Right lobe of liver (tissue), 4 donors: Measurements from ENCODE around the gene CCNK.

Experiments used
- POLR2A ChIP-seq: fragments of 450-650 bp; IDR thresholded peaks from one replicate; pipeline ENCODE4 v1.6.1; 2017; ENCODE audit warnings: antibody characterized with exemption, mild to moderate bottlenecking
- TF ChIP-seq, protein P1 (sequence below), 4 donors: fragments of 200-600 bp in 3 of 4; fragments of 450-650 bp in 1 of 4; IDR thresholded peaks; one replicate each; pipeline versions ENCODE4 v1.5.1 to v1.8.0; 2016 to 2022; ENCODE audit warnings: antibody characterized with exemption in 4 of 4, mild to moderate bottlenecking in 2 of 4
- donor health status: DM: no; HTN: no; CAD: no.
- donor health status: DM: no; HTN: no; CAD: no.
- donor health status: DM: no; HTN: yes; CAD: no.

DNA sequence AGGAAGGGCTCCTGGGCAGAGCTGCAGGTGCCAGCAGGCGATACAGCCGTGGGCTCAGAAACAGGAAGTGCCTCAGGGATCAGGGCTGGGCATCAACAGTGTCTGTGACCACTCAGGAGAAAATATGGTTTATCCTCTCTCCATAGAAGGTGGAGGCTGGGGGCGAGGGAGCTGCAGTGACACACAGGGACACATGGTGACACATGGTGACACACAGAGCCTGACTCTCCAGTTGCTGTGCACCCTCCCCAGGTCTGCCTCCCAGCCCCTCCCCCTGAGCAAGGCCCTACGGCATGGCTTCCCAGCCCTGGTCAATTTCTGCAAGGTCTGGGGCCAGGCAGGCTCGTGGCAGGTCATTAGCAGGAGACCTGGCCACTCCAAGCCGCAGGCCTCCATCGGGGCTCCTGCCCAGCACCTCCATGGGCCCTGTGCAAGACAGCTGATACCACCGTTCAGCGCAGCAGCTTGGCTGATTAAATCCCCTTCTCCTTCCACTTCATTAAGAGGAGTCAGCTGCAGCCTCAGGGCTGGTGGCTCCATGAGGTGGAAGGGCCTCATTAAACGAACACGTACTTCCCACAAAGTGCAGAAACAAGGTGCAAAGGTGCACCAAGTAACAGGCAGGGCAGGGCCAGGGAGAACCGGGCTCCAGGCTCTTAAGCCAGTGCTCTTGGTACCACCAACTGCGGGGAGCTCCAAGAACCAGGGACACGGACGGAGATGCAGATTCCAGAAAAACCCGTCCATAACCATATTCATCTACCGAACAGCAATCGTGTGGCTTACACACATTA lies 60.7 kb downstream of the CCNK start:
- TF ChIP-seq, protein P1, sequence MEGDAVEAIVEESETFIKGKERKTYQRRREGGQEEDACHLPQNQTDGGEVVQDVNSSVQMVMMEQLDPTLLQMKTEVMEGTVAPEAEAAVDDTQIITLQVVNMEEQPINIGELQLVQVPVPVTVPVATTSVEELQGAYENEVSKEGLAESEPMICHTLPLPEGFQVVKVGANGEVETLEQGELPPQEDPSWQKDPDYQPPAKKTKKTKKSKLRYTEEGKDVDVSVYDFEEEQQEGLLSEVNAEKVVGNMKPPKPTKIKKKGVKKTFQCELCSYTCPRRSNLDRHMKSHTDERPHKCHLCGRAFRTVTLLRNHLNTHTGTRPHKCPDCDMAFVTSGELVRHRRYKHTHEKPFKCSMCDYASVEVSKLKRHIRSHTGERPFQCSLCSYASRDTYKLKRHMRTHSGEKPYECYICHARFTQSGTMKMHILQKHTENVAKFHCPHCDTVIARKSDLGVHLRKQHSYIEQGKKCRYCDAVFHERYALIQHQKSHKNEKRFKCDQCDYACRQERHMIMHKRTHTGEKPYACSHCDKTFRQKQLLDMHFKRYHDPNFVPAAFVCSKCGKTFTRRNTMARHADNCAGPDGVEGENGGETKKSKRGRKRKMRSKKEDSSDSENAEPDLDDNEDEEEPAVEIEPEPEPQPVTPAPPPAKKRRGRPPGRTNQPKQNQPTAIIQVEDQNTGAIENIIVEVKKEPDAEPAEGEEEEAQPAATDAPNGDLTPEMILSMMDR (IDR thresholded peaks at IDR 0.05), result no peak
- TF ChIP-seq POLR2A, result no peak
